ENCODE data around the gene MAGT1.

DNA sequence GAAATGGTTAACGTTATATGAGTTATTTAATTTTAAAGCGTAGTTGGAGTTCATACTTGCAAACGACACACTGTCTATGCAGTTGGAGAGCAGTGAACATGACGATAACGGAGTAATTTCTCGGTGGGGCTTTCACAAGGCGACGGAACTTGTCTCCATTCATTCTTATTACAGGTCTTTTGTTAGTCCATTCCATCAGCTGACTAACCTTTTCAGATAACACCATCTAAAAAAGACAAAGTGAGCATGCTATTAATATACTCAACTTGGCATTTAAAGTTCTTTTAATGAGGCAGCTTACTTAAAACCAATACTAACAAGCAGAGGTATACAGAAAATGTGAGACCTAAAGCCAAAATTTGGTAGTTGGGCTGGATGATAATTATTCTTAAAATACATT lies 19.9 kb downstream of the MAGT1 start:
- TF ChIP-seq GATA2 (IDR thresholded peaks at IDR 0.05; ENCODE audit: low read depth, low read length) (no peak), GATA3 (IDR thresholded peaks at IDR 0.05; ENCODE audit: low read depth, low read length) (no peak)

All from SH-SY5Y (cell line).